Activated T-helper 2 cell treated with anti-CD3 and anti-CD28 coated beads, Interferon-gamma antibody, Interleukin-2, Interleukin-4, amounts not matched to agents 10 μg/mL and 5 μg/mL and 100 μg/mL, durations not matched to agents 14 hours and 24 hours and 36 hours (primary cell): Measurements from ENCODE around the gene RPEL1. TPM values are rescaled to one million over a fixed set of nuclear protein-coding genes. Genes with fewer than 3 reads are reported as not detected.

Experiments
- DNase-seq: peaks from one replicate; pipeline ENCODE4 v3.0.0; 2021; ENCODE audit warnings: low spot score
- H3K27ac Mint-ChIP-seq: one replicate; pipeline ENCODE4 v1.8.0; 2021; ENCODE audit warnings: mixed read lengths
- H3K27me3 Mint-ChIP-seq: one replicate; pipeline ENCODE4 v1.8.0; 2021; ENCODE audit warnings: low read depth, mixed read lengths
- H3K36me3 Mint-ChIP-seq: one replicate; pipeline ENCODE4 v1.8.0; 2021; ENCODE audit warnings: low read depth, mixed read lengths
- H3K4me1 Mint-ChIP-seq: one replicate; pipeline ENCODE4 v1.8.0; 2021; ENCODE audit warnings: low read depth, mixed read lengths
- H3K4me3 Mint-ChIP-seq: one replicate; pipeline ENCODE4 v1.8.0; 2021; ENCODE audit warnings: low read depth, mild to moderate bottlenecking, moderate library complexity, mixed read lengths
- H3K9me3 Mint-ChIP-seq: one replicate; pipeline ENCODE4 v1.8.0; 2021; ENCODE audit warnings: mixed read lengths
- intact Hi-C: fragments of 100-400 bp; cut with micrococcal nuclease; formaldehyde crosslinking; loops from one replicate; pipeline ENCODE4 v1.15.1; 2023
- total RNA-seq: library from RNA; stranded (reverse); gene quantifications from 2 replicates; pipeline ENCODE4 v1.2.3, GENCODE V29; 2022

Gene RPEL1
- total RNA-seq, 1 donor from 2014 or later, result not detected

DNA sequence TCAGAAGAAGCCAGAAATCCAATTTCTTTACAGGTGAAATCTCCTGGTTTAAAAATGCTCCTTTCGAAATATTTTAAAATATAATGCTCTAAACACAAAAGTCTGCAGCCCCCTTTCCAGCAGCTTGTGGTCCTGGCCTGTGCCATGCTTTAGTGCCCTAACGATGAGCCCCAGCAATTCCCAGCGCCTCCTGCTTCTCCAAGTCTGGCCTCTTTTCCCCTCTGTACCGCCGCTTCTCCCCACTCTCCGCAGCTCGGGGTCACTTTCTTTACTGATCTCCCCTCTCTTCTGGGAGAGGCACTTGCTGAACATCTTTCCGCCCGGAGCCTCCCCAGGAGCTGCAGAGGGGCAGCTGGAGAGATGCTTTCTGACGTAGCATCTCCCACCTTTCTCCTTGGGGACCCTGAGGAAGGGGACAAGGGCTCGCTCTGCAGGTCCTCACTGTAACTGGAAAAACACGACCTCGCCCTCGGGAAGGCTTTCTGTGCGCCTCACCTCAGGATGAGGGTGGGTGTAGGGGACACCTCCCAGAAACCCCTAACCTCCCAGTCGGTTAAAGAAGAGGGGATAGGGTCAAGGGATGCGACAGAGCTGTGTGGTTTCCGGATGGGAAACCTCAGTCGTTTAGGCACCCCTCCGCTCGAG lies 30.7 kb downstream of the RPEL1 start:
- Mint-ChIP-seq H3K4me3 (no peak overlapping the region), H3K27ac (no peak overlapping the region), H3K27me3 (peaks cover 50% of the 10 kb centered on the region), H3K9me3 (no peaks in the 10 kb centered on the region), H3K4me1 (peaks cover 2% of the 10 kb centered on the region), H3K36me3 (no peaks in the 10 kb centered on the region)
- DNase-seq, result no peak
- intact Hi-C loops, result no loop called here

DNA sequence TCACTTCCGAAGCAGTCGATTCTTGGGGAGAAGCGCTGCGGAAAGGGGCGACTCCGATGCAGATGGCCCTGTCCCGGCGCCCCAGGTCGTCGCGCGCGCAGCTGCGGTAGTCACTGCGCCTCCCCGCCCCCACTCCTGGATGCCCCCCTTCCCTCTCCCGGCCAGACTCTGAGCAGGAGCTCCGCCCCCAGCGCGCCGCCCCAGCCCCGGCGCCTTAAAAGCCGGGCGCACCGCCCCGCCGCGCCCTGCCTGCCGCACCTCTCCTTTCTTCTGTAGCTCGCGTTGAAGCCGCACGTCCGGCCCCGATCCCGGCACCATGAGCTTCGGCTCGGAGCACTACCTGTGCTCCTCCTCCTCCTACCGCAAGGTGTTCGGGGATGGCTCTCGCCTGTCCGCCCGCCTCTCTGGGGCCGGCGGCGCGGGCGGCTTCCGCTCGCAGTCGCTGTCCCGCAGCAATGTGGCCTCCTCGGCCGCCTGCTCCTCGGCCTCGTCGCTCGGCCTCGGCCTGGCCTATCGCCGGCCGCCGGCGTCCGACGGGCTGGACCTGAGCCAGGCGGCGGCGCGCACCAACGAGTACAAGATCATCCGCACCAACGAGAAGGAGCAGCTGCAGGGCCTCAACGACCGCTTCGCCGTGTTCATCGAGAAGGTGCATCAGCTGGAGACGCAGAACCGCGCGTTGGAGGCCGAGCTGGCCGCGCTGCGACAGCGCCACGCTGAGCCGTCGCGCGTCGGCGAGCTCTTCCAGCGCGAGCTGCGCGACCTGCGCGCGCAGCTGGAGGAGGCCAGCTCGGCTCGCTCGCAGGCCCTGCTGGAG lies 31.4 kb downstream of the RPEL1 start, which contains the start of gene INA:
INA (plus strand) TSS at position 243 of the 817 bp plus-strand sequence; CDS start at position 317, 74 bp downstream.
- no peak within 1 kb of the TSS for H3K27ac Mint-ChIP-seq
- H3K27me3 Mint-ChIP-seq, result peaks cover 52% of the 10 kb centered on the region
- DNase-seq, result peak; percentile 15

DNA sequence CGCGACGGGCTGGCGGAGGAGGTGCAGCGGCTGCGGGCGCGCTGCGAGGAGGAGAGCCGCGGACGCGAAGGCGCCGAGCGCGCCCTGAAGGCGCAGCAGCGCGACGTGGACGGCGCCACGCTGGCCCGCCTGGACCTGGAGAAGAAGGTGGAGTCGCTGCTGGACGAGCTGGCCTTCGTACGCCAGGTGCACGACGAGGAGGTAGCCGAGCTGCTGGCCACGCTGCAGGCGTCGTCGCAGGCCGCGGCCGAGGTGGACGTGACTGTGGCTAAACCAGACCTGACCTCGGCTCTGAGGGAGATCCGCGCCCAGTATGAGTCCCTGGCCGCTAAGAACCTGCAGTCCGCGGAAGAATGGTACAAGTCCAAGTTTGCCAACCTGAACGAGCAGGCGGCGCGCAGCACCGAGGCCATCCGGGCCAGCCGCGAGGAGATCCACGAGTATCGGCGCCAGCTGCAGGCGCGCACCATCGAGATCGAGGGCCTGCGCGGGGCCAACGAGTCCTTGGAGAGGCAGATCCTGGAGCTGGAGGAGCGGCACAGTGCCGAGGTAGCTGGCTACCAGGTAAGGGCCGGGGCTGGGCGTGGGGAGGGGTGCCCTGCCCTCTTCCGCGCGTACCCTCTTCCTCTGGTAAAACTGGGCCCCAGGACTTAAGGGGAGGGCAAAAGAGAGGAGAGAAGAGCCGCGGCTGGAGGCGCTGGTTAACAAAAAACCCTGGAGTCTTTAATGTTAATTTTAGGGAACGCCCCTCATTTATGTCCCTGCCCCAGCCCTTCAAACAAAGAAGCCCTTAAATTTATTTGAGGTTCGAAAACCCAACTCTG lies 32.2 kb downstream of the RPEL1 start:
- Mint-ChIP-seq H3K27me3 (peaks cover 59% of the 10 kb centered on the region), H3K9me3 (no peaks in the 10 kb centered on the region), H3K27ac (no peak overlapping the region), H3K36me3 (no peaks in the 10 kb centered on the region), H3K4me1 (peaks cover 5% of the 10 kb centered on the region), H3K4me3 (no peak overlapping the region)
- DNase-seq, result no peak
- intact Hi-C loops, result no loop called here

More for the DNA sequence above, 31.4 kb downstream of the RPEL1 start, which contains the start of gene INA:
- intact Hi-C loops, result no loop called here
- Mint-ChIP-seq H3K4me3 (peak within 1 kb of the TSS; percentile 42), H3K4me1 (peaks cover 5% of the 10 kb centered on the region), H3K9me3 (no peaks in the 10 kb centered on the region), H3K36me3 (no peaks in the 10 kb centered on the region)

DNA sequence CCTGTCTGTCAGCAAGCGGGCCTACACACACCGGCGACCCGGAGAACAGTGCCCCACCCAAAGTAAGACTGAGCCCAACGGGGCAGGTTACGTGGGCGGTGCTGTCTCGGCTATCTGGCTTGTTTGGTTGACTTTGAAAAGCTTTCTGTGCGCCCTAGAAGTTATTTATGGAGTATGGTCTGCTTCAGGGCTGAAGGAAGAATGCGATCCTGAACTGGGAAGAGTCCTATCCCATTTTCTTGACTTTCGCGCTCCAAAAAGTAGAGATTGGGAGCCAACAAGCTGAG lies 32.8 kb downstream of the RPEL1 start:
- DNase-seq, result no peak
- Mint-ChIP-seq H3K27me3 (peaks cover 63% of the 10 kb centered on the region), H3K36me3 (no peaks in the 10 kb centered on the region), H3K9me3 (no peaks in the 10 kb centered on the region), H3K4me1 (peaks cover 5% of the 10 kb centered on the region), H3K4me3 (no peak overlapping the region), H3K27ac (no peak overlapping the region)
- intact Hi-C loops, result no loop called here

DNA sequence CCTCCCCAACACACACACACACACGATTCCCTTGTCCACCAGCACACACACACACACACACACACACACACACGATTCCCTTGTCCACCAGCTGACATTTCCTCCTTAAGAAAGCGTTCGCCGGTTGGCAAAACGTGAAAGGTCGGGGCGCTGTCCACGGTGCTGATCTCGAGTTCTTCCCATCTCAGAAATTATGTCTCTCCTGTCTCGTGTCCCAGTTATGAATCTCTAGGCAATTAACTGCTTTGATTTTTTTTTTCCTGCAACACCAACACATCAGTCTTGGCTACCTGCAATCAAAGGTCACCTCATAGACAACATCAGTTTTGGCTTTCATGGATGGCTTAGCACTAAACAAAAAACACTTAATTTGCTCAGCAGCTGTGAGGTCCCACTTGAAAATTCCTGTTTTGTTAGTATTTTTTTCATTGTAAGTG lies 33.2 kb downstream of the RPEL1 start:
- H3K27ac Mint-ChIP-seq, result no peak overlapping the region
- DNase-seq, result peak; percentile 34
- peaks cover 5% of the 10 kb centered on the region for H3K4me1 Mint-ChIP-seq
- H3K27me3 Mint-ChIP-seq, result peaks cover 63% of the 10 kb centered on the region
- H3K36me3 Mint-ChIP-seq, result no peaks in the 10 kb centered on the region
- intact Hi-C loops, result no loop called here
- H3K4me3 Mint-ChIP-seq, result no peak overlapping the region
- H3K9me3 Mint-ChIP-seq, result no peaks in the 10 kb centered on the region

DNA sequence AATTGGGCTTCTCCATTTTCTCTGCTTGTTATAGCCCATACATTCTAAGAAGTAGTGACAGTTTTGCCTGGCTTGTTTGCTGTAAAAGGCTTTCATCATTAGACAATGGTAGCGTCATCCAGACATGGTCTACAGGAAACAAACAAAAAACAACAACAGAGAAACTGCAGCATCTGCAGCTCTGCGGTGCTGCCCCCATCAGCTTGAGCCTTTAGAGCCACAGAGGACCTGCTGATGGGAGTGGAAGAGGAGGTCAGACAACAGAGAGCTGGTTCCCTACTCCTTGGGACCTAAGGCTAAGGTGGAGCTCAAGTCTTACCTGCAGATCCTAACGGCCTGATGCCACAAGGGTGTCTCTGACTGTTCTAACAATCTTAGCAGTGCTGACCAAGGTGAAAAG lies 34.3 kb downstream of the RPEL1 start:
- H3K27me3 Mint-ChIP-seq, result peaks cover 66% of the 10 kb centered on the region
- no peaks in the 10 kb centered on the region for H3K36me3 Mint-ChIP-seq
- peaks cover 5% of the 10 kb centered on the region for H3K4me1 Mint-ChIP-seq
- H3K4me3 Mint-ChIP-seq, result no peak overlapping the region
- H3K27ac Mint-ChIP-seq, result no peak overlapping the region
- H3K9me3 Mint-ChIP-seq, result no peaks in the 10 kb centered on the region
- intact Hi-C loops, result no loop called here
- no peak for DNase-seq

DNA sequence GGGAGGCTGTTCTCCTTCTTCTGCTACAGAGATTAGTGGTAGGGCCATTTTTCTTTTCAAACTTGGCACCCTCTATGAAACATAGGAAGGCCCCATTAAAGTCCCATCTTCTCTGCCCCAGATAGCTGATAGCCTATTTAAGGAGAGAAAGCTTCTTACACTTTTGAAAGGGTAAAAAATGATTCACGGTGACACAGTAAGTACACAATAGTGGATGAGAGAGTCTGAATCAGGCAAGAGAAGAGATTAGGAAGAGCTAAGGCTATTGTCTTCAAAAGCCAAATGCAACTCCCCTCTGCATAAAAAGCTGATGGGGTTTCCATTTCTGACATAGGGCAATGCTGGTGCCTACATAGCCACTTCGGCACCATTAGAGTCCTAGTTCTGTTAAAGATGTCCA lies 34.8 kb downstream of the RPEL1 start:
- DNase-seq, result no peak
- Mint-ChIP-seq H3K9me3 (no peaks in the 10 kb centered on the region), H3K4me1 (peaks cover 5% of the 10 kb centered on the region), H3K4me3 (no peak overlapping the region), H3K27ac (no peak overlapping the region), H3K27me3 (peaks cover 61% of the 10 kb centered on the region), H3K36me3 (no peaks in the 10 kb centered on the region)
- intact Hi-C loops, result no loop called here

DNA sequence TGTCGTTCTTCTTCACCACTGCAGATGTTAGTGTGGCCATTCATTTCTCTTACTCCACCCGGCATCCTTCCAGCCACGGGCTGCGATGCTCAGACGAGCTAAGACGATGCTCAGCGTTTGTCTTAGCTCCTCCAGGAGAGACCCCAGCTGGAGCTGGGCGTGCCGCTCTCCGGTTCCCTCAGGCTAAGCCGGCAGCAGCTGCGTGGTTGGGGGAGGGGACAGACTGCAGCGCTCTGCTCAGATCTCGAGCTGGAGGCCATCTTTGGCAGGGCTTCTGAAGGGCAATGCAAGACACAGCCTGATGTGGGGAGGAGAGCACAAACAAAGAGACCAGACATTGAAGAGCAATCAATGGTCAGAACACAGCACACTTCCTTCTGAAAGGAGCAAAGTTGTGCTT lies 36.1 kb downstream of the RPEL1 start:
- no peak overlapping the region for H3K27ac Mint-ChIP-seq
- peaks cover 3% of the 10 kb centered on the region for H3K4me1 Mint-ChIP-seq
- no peaks in the 10 kb centered on the region for H3K36me3 Mint-ChIP-seq
- no peak overlapping the region for H3K4me3 Mint-ChIP-seq
- DNase-seq, result no peak
- H3K9me3 Mint-ChIP-seq, result no peaks in the 10 kb centered on the region
- peaks cover 53% of the 10 kb centered on the region for H3K27me3 Mint-ChIP-seq
- intact Hi-C loops, result no loop called here

DNA sequence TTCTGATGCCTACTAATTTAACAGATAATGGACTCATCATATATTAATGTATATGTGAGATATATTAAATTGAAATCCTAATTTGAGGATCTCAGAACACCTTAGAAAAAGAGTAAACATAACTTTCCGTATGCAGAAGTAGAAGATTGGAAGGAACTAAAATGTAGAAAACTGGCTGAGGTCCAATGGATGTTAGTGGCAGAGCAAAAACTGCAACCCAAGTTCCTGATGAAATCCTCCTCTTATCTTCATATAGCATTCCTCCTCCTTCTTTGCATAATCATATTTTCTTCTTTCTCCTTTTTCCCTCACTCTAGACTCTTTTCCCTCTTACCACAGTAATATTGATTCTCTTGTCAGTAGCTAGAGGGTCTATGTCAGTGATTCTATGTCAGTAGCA lies 37.3 kb downstream of the RPEL1 start:
- Mint-ChIP-seq H3K4me1 (peaks cover 3% of the 10 kb centered on the region), H3K36me3 (no peaks in the 10 kb centered on the region), H3K4me3 (no peak overlapping the region), H3K9me3 (no peaks in the 10 kb centered on the region), H3K27me3 (peaks cover 50% of the 10 kb centered on the region), H3K27ac (no peak overlapping the region)
- intact Hi-C loops, result no loop called here
- no peak for DNase-seq

DNA sequence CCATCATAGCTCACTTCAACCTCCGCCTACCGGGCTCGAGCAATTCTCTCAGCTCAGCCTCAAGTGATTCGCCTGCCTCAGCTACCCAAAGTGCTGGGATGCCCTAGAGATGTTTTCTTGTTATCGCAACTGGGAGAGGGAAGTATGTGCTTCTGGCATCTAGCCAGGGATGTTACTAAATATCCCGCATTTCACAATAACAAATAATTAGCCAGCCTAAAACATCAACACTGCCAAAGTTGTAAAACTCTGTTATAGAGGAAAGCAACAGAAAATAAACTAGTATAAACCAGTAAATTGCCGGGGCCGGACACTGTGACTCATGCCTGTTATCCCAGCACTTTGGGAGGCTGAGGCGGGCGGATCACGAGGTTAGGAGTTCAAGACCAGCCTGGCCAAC lies 38.5 kb downstream of the RPEL1 start:
- no peak for DNase-seq
- no peaks in the 10 kb centered on the region for H3K36me3 Mint-ChIP-seq
- intact Hi-C loops, result no loop called here
- H3K4me3 Mint-ChIP-seq, result no peak overlapping the region
- H3K9me3 Mint-ChIP-seq, result no peaks in the 10 kb centered on the region
- H3K27ac Mint-ChIP-seq, result no peak overlapping the region
- H3K27me3 Mint-ChIP-seq, result peaks cover 47% of the 10 kb centered on the region
- H3K4me1 Mint-ChIP-seq, result peaks cover 3% of the 10 kb centered on the region

DNA sequence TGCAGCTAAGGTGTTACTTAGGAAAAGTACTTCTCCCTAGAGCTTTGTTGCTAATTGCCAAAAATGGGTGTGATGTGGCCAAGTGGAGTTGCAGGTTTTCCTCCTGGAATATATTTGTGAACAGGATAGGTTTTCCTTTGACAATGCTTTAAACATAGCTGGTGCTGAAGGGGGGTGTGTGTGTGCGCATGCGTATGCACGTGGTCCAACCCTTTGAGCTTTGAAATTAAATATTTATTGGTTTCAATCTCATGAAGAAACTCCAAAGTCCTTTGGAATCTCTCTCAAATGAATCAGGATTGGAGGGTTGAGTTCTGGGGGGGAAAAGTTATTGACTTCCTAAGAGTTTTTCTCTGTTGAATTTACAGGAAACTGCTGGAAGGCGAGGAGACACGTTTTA lies 42.3 kb downstream of the RPEL1 start:
- H3K9me3 Mint-ChIP-seq, result no peaks in the 10 kb centered on the region
- DNase-seq, result no peak
- H3K27ac Mint-ChIP-seq, result no peak overlapping the region
- intact Hi-C loops, result no loop called here
- no peaks in the 10 kb centered on the region for H3K4me1 Mint-ChIP-seq
- no peaks in the 10 kb centered on the region for H3K36me3 Mint-ChIP-seq
- no peak overlapping the region for H3K4me3 Mint-ChIP-seq
- peaks cover 26% of the 10 kb centered on the region for H3K27me3 Mint-ChIP-seq

DNA sequence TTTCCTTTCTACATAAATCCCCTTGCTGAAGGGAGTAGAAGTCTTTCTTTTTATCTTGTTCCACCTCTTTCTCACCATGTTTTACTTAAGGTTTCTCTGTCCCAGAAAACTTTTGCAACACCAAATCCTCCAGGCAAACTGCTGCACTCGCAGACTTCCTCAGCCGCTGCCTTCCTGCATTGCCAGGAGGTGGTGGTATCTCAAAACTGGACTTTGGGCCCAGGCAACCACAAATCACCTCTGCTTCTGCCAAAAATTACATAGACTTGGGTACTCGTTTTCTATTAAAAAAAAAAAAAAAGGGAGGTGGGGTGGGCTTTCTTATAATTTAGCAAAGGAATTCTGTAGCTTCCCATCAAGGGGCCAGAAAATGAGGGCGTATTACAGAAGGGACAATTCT lies 45.9 kb downstream of the RPEL1 start:
- intact Hi-C loops, result no loop called here
- H3K27ac Mint-ChIP-seq, result no peak overlapping the region
- H3K36me3 Mint-ChIP-seq, result no peaks in the 10 kb centered on the region
- H3K27me3 Mint-ChIP-seq, result peaks cover 22% of the 10 kb centered on the region
- no peak overlapping the region for H3K4me3 Mint-ChIP-seq
- H3K9me3 Mint-ChIP-seq, result no peaks in the 10 kb centered on the region
- H3K4me1 Mint-ChIP-seq, result no peaks in the 10 kb centered on the region
- no peak for DNase-seq
